ENCODE measurements around the gene BIN1. TPM values are rescaled to one million over a fixed set of nuclear protein-coding genes. Genes with fewer than 3 reads are reported as not detected.

Gene BIN1
- total RNA-seq, 4 donors from 2014 or later, result 49.2 to 68.3 (median 64.2) TPM

GRCh38 chr2:127078028-127078427 is 28.9 kb downstream of the BIN1 start:
- Histone ChIP-seq H3K27me3 (no peaks in the 10 kb centered on the region), H3K27ac (no peak overlapping the region), H3K9me3 (no peaks in the 10 kb centered on the region), H3K4me3 (replicated peaks in 1 of 3) (no peak overlapping the region), H3K4me1 (peaks cover 0 to 31% of the 10 kb centered on the region in 2 donors), H3K36me3 (no peaks in the 10 kb centered on the region)
- 83 to 87% methylated on average over 3 to 4 of the region's 5 CpGs for WGBS, 2 donors
- intact Hi-C loops (cut with DNase I), result loop anchor here (10.0 kb wide), 1 partner anchor 197 kb away; no protein-coding TSS in a partner anchor
- no peak for DNase-seq
- no peak for TF ChIP-seq POLR2A (IDR thresholded peaks at IDR 0.05)
- TF ChIP-seq CTCF (IDR thresholded peaks at IDR 0.05), result no peak

- H3K4me3 ChIP-seq (replicated peaks in 1 of 3), result no peak overlapping the region
- H3K9me3 ChIP-seq, result no peaks in the 10 kb centered on the region
- TF ChIP-seq CTCF (IDR thresholded peaks at IDR 0.05) (no peak), POLR2A (IDR thresholded peaks at IDR 0.05) (no peak)
- intact Hi-C loops (cut with DNase I), result loop anchor here (10.0 kb wide), 1 partner anchor 198 kb away; no protein-coding TSS in a partner anchor
- no peak for DNase-seq
- H3K4me1 ChIP-seq, result peaks cover 0 to 20% of the 10 kb centered on the region in 2 donors
- no peak overlapping the region for H3K27ac ChIP-seq
- H3K27me3 ChIP-seq, result no peaks in the 10 kb centered on the region
- H3K36me3 ChIP-seq, result no peaks in the 10 kb centered on the region
- 77 to 90% methylated on average over 8 to 11 of the region's 11 CpGs for WGBS, 2 donors
Measured at GRCh38 chr2:127076924-127077323, 30.0 kb downstream of the BIN1 start.

- intact Hi-C loops (cut with DNase I), result loop anchor here (10.0 kb wide), 1 partner anchor 199 kb away; no protein-coding TSS in a partner anchor
- H3K27ac ChIP-seq, result no peak overlapping the region
- 95 to 96% methylated on average over 5 of the region's 5 CpGs for WGBS, 2 donors
Measured at GRCh38 chr2:127076290-127076689, 30.7 kb downstream of the BIN1 start.

GRCh38 chr2:127075821-127076220 is 31.1 kb downstream of the BIN1 start:
- DNase-seq, result no peak
- Histone ChIP-seq H3K9me3 (no peaks in the 10 kb centered on the region), H3K36me3 (no peaks in the 10 kb centered on the region), H3K4me1 (peaks cover 0 to 9% of the 10 kb centered on the region in 2 donors), H3K27ac (no peak overlapping the region), H3K4me3 (replicated peaks in 1 of 3) (no peak overlapping the region), H3K27me3 (no peaks in the 10 kb centered on the region)
- TF ChIP-seq POLR2A (IDR thresholded peaks at IDR 0.05), result no peak
- TF ChIP-seq CTCF (IDR thresholded peaks at IDR 0.05), result no peak
- intact Hi-C loops (cut with DNase I), result loop anchor here (10.0 kb wide), 1 partner anchor 199 kb away; no protein-coding TSS in a partner anchor
- 84 to 96% methylated on average over 6 of the region's 6 CpGs for WGBS, 2 donors

More at GRCh38 chr2:127076290-127076689, 30.7 kb downstream of the BIN1 start:
- H3K27me3 ChIP-seq, result no peaks in the 10 kb centered on the region
- H3K36me3 ChIP-seq, result no peaks in the 10 kb centered on the region
- no peak overlapping the region for H3K4me3 ChIP-seq (replicated peaks in 1 of 3)
- DNase-seq, result no peak
- H3K4me1 ChIP-seq, result peaks cover 0 to 14% of the 10 kb centered on the region in 2 donors
- H3K9me3 ChIP-seq, result no peaks in the 10 kb centered on the region
- TF ChIP-seq CTCF (IDR thresholded peaks at IDR 0.05) (no peak), POLR2A (IDR thresholded peaks at IDR 0.05) (no peak)

- 79 to 93% methylated on average over 3 of the region's 3 CpGs for WGBS, 2 donors
- TF ChIP-seq POLR2A (IDR thresholded peaks at IDR 0.05) (no peak), CTCF (IDR thresholded peaks at IDR 0.05) (no peak)
- H3K4me3 ChIP-seq (replicated peaks in 1 of 3), result no peak overlapping the region
- H3K9me3 ChIP-seq, result no peaks in the 10 kb centered on the region
- H3K27ac ChIP-seq, result no peak overlapping the region
- peaks cover 0 to under 1% of the 10 kb centered on the region in 2 donors for H3K4me1 ChIP-seq
- no peaks in the 10 kb centered on the region for H3K27me3 ChIP-seq
- H3K36me3 ChIP-seq, result no peaks in the 10 kb centered on the region
- no peak for DNase-seq
- intact Hi-C loops (cut with DNase I), result loop anchor here (10.0 kb wide), 1 partner anchor 200 kb away; no protein-coding TSS in a partner anchor
Measured at GRCh38 chr2:127074936-127075335, 32.0 kb downstream of the BIN1 start.

Measured in thyroid gland (tissue), 4 donors.